Keratinocyte (primary cell): ENCODE data around the gene TAOK3.

Experiments used
- EZH2 ChIP-seq: IDR thresholded peaks from one replicate; pipeline ENCODE4 v1.6.1; 2012; ENCODE audit warnings: inconsistent platforms, mild to moderate bottlenecking, low read length, moderate library complexity
- TF ChIP-seq, protein P1 (sequence below), 3 experiments: IDR thresholded peaks in 1 of 3; conservative IDR thresholded peaks in 1 of 3; optimal IDR thresholded peaks in 1 of 3; 2 replicates in 2 of 3; 3 replicates in 1 of 3; pipeline versions ENCODE3 to v1.5.1; 2011; ENCODE audit warnings: low read length in 3 of 3, mild to moderate bottlenecking in 3 of 3, moderate library complexity in 2 of 3, control low read depth in 1 of 3, inconsistent platforms in 1 of 3; ENCODE audit not compliant: insufficient read depth in 2 of 3; ENCODE audit errors: extremely low read depth in 1 of 3

DNA sequence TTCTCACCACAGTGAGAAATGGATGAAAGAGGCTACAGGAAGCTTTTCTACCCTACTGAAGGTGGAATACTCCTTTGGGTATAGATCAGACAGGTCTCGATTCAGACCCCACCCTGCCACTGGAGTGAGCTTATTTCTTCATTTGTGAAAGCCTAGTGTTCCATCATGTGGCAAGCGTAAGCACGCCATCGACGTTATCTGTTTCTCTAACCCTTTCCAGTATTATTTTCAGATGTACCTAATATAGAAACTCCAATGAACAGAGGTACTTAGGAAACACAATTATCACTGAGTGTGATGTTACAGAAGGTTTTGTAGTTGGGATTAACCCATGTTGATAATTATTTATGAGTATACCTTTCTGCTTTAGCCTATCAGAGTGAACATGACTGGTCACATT lies 224.4 kb downstream of the TAOK3 start:
- TF ChIP-seq, protein P1, sequence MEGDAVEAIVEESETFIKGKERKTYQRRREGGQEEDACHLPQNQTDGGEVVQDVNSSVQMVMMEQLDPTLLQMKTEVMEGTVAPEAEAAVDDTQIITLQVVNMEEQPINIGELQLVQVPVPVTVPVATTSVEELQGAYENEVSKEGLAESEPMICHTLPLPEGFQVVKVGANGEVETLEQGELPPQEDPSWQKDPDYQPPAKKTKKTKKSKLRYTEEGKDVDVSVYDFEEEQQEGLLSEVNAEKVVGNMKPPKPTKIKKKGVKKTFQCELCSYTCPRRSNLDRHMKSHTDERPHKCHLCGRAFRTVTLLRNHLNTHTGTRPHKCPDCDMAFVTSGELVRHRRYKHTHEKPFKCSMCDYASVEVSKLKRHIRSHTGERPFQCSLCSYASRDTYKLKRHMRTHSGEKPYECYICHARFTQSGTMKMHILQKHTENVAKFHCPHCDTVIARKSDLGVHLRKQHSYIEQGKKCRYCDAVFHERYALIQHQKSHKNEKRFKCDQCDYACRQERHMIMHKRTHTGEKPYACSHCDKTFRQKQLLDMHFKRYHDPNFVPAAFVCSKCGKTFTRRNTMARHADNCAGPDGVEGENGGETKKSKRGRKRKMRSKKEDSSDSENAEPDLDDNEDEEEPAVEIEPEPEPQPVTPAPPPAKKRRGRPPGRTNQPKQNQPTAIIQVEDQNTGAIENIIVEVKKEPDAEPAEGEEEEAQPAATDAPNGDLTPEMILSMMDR (optimal IDR thresholded peaks at IDR 0.05 in 1 of 3, IDR thresholded peaks at IDR 0.05 in 1 of 3, conservative IDR thresholded peaks at IDR 0.05 in 1 of 3; ENCODE audit: extremely low read depth in 1 of 3, insufficient read depth in 2 of 3, low read length in 3 of 3), result no peak
- TF ChIP-seq EZH2, result no peak
